ENCODE data around the gene NTM.

NTM gene

GRCh38 chr11:132142554-132142953, 772.1 kb downstream of the NTM start:
- no peak for DNase-seq

DNA sequence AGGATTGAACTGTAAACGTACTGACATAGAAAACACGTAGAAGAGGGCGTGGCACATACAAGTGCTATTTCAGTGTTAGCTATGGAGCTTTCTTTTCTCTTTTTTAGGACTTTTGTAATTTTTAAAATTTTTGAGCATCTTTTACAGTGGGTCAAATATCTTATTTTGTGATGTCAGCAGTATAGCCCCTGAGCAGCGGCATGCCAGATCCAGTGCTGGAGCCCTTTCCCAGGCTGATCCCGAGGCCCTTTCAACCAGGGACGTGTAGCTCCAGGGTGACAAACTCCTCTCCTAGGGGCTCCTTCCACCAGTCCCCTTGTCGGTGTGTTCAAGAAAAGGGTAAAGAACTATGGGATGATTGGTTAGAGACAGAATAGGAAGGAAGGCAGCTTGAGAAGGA, 777.0 kb downstream of the NTM start:
- no peak for DNase-seq

- DNase-seq: no peak
These were observed 784.4 kb downstream of the NTM start for GRCh38 chr11:132154781-132155180.

GRCh38 chr11:132158091-132158490, 787.7 kb downstream of the NTM start:
- peak; percentile 15 for DNase-seq

GRCh38 chr11:132158696-132159095, 788.3 kb downstream of the NTM start:
- DNase-seq: no peak

DNA sequence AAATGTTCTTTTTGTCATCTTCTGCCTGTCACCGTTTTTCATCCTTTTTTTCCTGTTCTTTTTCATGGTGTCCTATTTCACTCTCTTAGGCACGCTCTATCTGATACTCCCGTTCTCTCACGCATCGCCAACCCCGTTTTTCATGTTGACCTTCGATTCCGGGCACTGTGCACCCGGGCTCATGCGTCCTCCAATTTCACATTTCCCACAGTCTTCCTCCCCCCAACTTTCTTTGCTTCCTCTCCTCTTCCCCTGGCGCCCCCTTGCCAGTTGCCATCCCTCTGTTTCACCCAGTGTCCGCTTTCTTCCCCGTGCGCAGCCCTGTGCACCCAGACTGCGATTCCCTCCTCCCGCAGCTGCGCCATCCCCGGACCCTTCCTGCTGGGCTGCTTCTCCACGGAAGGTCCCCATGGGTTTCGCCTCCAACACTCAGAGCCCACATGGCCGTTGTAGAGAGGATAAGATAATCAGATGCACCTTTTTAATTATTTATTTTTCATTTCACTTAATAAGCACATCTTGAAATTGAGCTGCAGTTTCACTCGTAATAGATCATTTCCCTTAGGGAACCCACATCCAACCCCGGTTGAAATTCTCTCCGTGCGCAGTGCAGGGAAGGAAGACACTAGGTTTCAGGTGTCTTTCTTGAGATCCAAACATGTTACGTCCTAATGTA, 791.1 kb downstream of the NTM start:
- DNase-seq: no peak

DNA sequence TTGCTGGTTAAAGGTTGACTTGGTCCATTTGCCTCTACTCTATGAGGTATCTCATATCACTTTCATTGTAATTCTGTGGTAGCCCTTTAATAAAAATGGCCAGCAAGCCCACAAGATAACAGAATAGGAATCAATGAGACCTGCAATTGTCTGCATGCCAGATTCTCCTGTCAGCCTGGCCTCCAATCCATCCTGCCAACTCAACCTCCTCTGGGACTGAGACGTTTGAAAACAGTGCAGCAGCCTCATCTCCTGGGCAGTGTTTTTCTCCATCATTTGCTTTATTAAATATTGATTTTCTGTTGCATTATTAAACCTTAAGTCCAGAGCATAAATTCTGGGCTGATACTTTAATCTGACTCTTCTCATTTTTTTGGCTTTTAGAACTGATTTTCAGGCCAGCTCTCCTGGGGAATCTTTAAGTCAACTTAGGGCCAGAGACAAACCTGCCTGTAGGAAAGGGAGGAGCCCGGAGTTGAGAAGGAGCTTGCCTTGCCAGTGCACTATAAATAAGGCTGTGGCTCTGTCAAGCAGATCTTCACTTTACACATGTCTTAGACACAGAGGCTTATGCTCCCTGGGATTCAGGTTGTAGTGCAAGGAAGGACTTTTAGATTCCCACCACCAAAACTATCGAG, 798.0 kb downstream of the NTM start:
- DNase-seq: no peak

DNA sequence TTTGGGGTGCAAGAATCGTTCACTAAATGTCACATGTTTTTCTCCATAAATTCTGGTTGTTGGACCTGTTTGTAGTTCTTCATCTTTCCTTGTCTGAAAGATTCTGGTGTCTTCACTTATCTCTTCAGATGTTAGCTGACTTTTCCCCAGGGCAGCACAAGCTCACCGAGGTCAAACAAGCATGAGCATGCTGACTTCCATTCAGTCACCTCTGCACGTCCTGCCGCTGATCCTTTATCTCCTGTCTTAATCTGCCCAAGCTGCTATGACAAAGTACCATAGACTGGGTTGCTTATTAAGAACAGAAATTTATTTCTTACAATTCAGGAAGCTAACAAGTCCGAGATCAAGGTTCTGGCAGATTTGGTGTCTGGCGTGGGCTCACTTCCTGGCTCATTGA, 800.6 kb downstream of the NTM start:
- DNase-seq: no peak

- DNase-seq: no peak
These were observed 804.2 kb downstream of the NTM start for GRCh38 chr11:132174362-132175255.

DNA sequence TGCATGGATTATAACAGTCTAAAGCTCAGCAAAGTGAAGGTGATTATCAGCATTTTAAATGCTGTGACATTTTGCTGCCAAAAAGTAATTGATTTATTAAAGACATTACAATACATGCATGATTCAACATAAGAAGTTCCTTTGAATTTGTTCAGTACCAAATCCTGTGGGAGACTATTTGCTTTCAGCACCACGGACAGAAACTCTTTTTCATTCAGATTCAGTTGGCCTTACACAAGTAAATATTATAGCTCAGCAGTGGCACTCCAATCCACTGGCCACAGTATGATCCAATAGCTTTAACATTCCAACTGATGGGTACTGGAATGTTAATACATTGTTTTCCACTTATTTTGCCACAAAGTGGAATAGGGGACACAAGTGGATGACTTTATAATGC, 806.7 kb downstream of the NTM start:
- no peak for DNase-seq

DNA sequence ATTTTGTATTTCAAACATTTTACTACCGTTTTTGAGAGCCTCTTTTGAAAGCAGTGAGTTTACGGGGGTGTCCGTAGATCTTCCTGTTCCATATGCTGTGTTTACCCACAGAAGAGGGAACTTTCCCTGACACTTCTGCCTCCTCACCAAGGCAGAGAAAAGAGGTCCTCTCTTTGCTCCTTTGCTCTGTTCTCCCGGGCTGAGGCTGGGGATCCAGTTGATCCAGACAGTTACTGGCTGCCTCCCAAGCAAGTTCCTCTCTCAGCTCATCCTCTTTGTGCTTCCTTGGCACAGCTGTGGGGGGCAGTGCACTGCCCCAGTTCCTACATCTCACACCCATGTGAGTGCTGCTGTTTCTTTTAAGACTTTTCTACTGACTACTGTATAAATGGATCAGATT, 813.7 kb downstream of the NTM start:
- no peak for DNase-seq

DNA sequence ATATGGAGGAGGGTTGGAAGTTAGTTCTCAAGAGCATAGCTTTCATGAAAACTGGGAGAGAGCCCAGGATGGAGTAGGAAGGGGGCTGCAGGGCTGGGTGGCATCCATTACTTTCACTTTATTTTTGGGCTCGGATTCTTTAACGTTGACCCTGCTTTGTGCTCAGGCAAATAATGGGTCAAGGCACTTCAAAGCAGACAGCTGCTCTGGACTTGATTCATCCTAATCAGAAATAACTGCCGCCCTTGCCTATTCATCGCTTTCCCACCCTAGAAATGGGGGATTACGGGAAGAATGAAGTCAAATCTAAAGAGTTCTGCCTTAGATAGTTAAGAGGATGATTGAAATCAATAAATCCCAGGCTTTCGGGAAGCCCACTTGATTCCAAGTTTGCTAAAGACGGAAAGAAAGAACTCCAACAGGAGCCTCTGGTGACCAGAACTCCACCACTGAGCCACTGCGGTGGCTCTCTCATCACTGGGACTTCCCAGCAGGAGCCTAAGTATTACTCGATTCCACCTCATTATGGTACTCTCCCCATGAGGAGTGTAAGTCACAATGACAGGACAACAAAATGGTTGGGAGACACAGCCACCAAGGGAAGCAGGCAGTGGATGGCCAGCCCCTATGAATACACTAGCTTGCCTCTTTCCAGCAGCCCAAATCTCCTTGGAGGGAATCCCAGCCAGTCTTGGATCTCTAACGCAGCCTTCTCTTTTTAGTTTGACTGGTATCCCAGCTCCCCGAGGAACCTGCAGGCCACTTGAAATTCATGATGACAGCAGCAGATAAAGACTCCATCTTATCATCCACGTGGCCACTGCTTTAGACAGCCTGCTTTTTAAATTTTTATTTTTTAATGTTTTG, 815.5 kb downstream of the NTM start:
- no peak for DNase-seq

DNA sequence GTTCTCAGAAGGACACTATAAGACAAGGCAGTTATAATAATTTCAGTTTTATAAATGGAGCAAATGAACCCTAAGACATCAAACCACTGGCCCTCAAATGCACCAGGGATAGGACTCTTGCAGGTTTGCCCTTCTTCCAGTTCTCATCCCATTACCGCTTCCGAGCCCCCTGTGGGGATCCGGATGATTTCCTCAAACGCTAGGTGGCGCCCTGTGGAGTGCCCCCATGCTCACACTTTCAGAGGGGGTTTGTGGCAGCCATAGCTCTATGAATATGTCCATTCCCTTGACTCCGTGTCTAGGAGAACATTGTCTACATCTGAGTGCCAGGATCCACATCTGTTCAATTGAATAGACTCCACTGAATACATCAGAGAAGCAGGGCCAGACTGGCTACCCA, 816.3 kb downstream of the NTM start:
- DNase-seq: no peak

- DNase-seq: no peak
These were observed 817.0 kb downstream of the NTM start for GRCh38 chr11:132187386-132187785.

- DNase-seq: no peak
These were observed 817.4 kb downstream of the NTM start for GRCh38 chr11:132187814-132188213.

DNA sequence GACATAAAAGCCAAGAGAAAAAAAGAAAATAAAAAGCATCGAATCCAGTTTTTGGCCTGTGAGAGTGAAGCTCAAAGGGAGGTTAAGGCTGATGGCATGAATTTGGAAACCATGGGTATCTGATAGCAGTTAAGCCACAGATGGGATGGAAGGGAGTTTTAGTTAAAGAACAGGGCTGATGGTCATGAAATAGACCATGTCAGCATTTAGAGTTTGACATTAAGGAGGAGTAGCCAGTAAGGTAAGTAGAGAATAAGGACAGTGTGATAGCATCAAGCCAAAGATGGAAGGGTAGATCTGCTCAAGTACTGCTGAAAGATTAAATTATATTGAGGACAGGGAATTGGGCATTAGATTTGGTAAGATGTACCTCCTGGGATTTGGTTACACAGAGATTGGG, 826.5 kb downstream of the NTM start:
- DNase-seq: no peak

DNA sequence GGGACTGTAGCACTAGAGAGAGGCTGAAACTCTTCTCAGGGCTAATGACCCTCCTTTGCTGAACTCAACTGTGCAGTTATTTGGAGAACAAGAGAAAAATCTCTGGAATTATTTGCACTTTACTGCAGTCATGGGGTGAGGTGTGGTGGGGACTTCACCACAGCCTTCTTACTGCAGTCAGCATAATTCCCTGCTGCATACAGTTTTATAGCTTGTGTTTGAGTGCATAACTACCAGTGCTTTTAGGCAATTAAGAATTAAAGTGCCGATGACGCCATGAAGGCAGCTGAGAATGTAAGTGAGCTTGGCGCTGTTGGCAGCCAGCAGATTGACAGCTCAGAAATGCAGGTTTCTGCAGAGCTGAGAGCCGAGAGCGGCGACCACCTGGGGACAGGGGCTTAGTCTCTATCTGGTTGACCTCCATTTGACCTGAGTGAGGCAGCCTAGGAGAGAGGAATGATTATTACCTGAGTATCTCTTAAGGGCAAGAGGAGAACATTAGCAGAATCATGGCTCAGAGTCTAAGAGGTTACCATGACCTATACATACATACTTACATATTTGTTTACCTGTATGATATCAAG, 830.0 kb downstream of the NTM start:
- DNase-seq: peak; percentile 13

DNA sequence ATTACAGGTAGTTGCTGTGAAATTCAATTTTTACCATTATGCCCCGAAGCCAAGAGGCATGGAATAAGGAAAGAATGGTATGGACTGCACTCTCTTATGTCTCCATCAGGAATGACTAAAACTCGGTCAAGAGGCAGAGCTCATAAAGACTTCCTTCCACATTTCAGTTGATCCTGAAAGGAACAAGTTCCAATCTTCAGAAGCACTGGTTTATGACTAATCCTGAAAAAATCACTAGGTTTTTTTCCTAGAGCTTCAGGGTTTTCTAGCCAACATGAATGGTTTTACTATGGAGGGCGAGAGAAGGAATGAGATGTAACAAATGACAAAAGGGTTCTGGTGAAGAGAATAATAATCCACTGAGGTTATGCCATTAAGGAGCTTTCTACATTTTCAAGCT, 832.2 kb downstream of the NTM start:
- no peak for DNase-seq

DNA sequence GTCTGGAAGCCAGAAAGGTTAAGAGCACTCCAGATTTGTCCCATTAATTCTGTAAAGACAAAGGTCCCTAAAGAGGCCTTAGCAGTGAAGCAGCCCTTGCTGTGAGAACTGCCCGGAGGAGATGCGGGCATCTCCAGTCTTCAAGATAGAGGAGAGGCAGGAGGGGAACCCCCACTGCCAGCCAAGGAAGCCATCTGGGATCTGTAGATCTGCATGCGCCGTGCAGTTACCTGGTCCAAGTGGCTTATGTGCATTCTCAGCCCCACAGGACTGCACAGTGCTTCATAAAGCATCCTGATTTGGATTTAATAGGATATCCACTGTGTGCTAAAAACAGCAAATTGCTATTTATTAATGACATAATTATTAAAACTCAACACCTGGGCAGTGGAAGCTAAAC, 834.6 kb downstream of the NTM start:
- no peak for DNase-seq

DNA sequence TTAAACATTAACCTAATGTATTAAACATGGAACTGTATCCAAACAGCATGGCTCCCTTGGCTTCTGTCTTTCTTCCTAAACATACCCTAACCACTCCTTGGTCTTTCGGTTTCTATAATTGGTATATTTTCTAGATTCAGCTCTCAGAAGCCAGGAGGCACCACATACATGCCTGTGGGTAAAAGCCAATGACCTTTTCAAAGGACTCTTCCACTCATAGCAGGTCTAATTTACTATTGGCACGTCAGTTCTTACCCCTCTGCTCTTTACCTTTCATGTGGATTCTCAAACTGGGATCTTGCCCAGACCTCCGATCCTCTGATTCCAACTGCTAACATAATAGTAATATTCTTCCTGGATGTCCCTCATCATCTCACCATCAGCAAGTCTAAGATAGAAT, 835.1 kb downstream of the NTM start:
- DNase-seq: no peak

DNA sequence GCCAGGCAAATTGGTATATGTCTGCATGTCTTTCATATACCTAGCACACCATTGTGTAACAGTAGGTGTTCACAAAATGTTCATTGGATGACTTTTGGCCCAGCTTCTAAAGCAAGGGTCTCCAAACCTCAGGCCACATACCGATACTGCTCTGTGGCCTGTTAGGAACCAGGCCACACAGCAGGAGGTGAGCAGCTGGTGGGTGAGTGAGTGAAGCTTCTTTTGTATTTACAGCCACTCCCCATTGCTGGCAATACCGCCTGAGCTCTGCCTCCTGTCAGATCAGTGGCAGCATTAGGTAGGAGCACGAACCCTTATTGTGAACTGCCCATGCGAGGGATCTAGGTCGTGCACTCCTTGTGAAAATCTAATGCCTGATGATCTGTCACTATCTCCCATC, 836.6 kb downstream of the NTM start:
- no peak for DNase-seq

DNA sequence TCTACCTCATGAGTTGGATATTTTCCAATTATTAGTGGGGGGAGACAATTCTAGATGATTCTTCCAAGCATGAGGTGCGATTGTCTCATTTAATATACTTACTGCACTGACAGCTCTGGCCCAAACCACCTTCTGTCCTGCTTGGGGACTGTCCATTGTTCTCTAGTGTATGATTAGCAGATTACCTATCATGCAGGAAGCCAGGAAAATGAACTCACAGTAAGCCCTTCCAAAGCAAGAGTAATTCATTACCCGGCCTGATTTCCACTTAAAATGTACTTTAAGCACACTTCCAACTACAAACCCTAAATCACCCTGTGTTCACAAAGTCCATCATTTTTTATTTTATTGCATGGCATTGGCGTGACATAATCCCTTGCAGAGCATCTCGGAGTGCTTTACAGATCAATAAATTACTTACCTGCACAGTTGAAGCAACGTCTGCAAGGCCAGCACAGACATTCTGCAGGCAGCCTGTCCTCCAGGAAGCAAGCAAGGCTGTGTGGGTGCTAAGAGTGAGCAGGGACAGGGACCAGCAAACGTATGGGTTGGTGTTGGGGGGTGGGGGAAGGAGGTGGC, 838.2 kb downstream of the NTM start:
- no peak for DNase-seq
